PFSK-1 (cell line): ENCODE measurements around the gene CPT1B.

Experiments
- FOXP2 ChIP-seq: optimal IDR thresholded peaks from 2 replicates; pipeline ENCODE3; 2011; ENCODE audit warnings: borderline replicate concordance, control low read depth, inconsistent platforms; ENCODE audit not compliant: insufficient read depth; ENCODE audit errors: extremely low read length, extremely low read depth
- POLR2AphosphoS5 ChIP-seq: IDR thresholded peaks from 2 replicates; pipeline ENCODE4 v1.6.1; 2012; ENCODE audit warnings: low read depth, mild to moderate bottlenecking, control low read depth, low read length, moderate library complexity
- REST ChIP-seq, 2 experiments: IDR thresholded peaks; 2 replicates each; pipeline versions ENCODE4 v1.6.1 to v1.8.0; 2011 to 2012; ENCODE audit warnings: low read depth in 2 of 2, low read length in 2 of 2, control low read depth in 1 of 2, inconsistent platforms in 1 of 2, mild to moderate bottlenecking in 1 of 2, moderate library complexity in 1 of 2; ENCODE audit not compliant: insufficient read depth in 1 of 2
- SIN3A ChIP-seq: IDR thresholded peaks from 2 replicates; pipeline ENCODE4 v1.6.1; 2012; ENCODE audit warnings: mild to moderate bottlenecking, low read length, moderate library complexity, borderline replicate concordance; ENCODE audit not compliant: insufficient read depth
- TAF1 ChIP-seq: IDR thresholded peaks from 2 replicates; pipeline ENCODE4 v1.6.1; 2012; ENCODE audit warnings: low read length, control low read depth, borderline replicate concordance; ENCODE audit not compliant: insufficient read depth

Gene CPT1B

GRCh38 chr22:50612168-50612527 is 33.9 kb upstream of the CPT1B start:
- TF ChIP-seq TAF1 = no peak
- TF ChIP-seq FOXP2 = no peak
- no peak for TF ChIP-seq POLR2AphosphoS5
- TF ChIP-seq SIN3A = no peak
- no peak for TF ChIP-seq REST (IDR thresholded peaks at IDR 0.05; ENCODE audit: insufficient read depth in 1 of 2, low read depth in 2 of 2, low read length in 2 of 2)

GRCh38 chr22:50611341-50612060 is 33.3 kb upstream of the CPT1B start:
- TF ChIP-seq FOXP2 = no peak
- no peak for TF ChIP-seq POLR2AphosphoS5
- TF ChIP-seq SIN3A = no peak
- TF ChIP-seq TAF1 = no peak
- no peak for TF ChIP-seq REST (IDR thresholded peaks at IDR 0.05; ENCODE audit: insufficient read depth in 1 of 2, low read depth in 2 of 2, low read length in 2 of 2)

- TF ChIP-seq REST (IDR thresholded peaks at IDR 0.05; ENCODE audit: insufficient read depth in 1 of 2, low read depth in 2 of 2, low read length in 2 of 2) = no peak
- TF ChIP-seq FOXP2 = no peak
- no peak for TF ChIP-seq POLR2AphosphoS5
- no peak for TF ChIP-seq TAF1
These were observed 32.4 kb upstream of the CPT1B start for GRCh38 chr22:50610581-50610980.

- TF ChIP-seq TAF1 = no peak
These were observed 31.8 kb upstream of the CPT1B start for GRCh38 chr22:50610041-50610451.

GRCh38 chr22:50609599-50609998 is 31.4 kb upstream of the CPT1B start:
- TF ChIP-seq TAF1 (no peak), REST (IDR thresholded peaks at IDR 0.05; ENCODE audit: insufficient read depth in 1 of 2, low read depth in 2 of 2, low read length in 2 of 2) (no peak), FOXP2 (no peak), POLR2AphosphoS5 (no peak), SIN3A (no peak)
